ENCODE measurements around the gene C1QTNF12. TPM values are rescaled to one million over a fixed set of nuclear protein-coding genes. Genes with fewer than 3 reads are reported as not detected.

Gene C1QTNF12
- total RNA-seq, 4 donors from 2014 or later, result 0.33 to 0.52 TPM; not detected in 2

- 85% methylated on average over 7 of the region's 19 CpGs for WGBS
- H3K27ac ChIP-seq (replicated peaks in 1 of 4), result no peak overlapping the region
- TF ChIP-seq POLR2AphosphoS5 (IDR thresholded peaks at IDR 0.05) (no peak), CTCF (IDR thresholded peaks at IDR 0.05) (no peak), EP300 (IDR thresholded peaks at IDR 0.05) (no peak), POLR2A (IDR thresholded peaks at IDR 0.05; ENCODE audit: low read depth) (no peak)
- peaks cover 9 to 36% (median 14%) of the 10 kb centered on the region in 4 donors for H3K4me1 ChIP-seq
- no peaks in the 10 kb centered on the region for H3K9me3 ChIP-seq
- peaks cover 0 to 53% (median 9%) of the 10 kb centered on the region in 4 donors for H3K27me3 ChIP-seq
- H3K36me3 ChIP-seq, result peaks cover 0 to 38% (median 12%) of the 10 kb centered on the region in 4 donors
- no peak overlapping the region for H3K4me3 ChIP-seq
- DNase-seq (ENCODE audit: extremely low spot score), result no peak
- intact Hi-C loops (cut with DNase I), result no loop called here
Measured at GRCh38 chr1:1238702-1239178, 7.8 kb downstream of the C1QTNF12 start.

DNA sequence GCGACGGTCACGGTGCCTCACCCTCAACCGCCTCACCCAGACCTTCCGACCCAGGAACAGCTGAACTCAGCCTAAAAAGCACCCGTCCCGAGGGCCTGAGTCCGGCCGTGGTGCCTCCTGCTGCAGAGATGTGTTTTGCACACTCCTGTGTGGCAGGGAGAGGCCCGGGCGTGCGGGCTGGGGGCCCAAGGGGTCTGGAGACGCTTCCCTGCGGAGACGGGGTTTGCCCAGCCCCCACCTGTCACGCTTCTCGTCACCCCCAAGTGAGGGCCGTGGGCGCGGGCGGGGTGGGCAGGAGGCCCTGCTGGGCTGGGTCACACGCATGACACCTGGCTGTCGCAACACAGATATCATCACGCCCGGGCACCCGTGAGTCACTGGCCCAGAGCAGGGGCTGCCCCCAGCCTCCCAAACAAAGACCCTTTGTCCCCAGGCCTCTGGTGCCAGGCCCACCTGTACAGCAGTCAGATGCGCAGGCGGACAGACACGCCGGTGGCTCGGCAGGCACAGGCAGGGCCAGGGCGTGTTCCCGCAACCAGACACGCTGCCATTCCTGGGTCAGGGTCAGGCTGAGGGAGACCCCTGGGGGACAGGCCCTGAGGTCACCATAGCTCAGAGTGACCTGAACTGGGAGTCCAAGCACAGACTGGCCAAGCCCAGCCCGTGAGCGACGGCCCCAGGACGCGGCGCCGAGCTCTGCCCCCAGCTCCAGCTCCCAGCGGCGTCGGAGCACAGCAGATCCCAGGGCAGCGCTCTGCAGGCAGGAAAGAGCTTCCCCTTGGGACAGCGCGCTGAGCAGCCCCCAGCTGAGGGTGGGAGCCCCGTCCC is 8.4 kb downstream of the C1QTNF12 start:
- intact Hi-C loops (cut with DNase I), result no loop called here
- Histone ChIP-seq H3K9me3 (no peaks in the 10 kb centered on the region), H3K27ac (replicated peaks in 1 of 4) (no peak overlapping the region), H3K4me3 (no peak overlapping the region), H3K4me1 (peaks cover 11 to 41% (median 20%) of the 10 kb centered on the region in 4 donors), H3K36me3 (peaks cover 0 to 35% (median 12%) of the 10 kb centered on the region in 4 donors), H3K27me3 (peaks cover 0 to 53% (median 9%) of the 10 kb centered on the region in 4 donors)
- 65% methylated on average over 22 of the region's 48 CpGs for WGBS
- no peak for TF ChIP-seq EP300 (IDR thresholded peaks at IDR 0.05)
- no peak for TF ChIP-seq CTCF (IDR thresholded peaks at IDR 0.05)
- no peak for TF ChIP-seq POLR2AphosphoS5 (IDR thresholded peaks at IDR 0.05)
- TF ChIP-seq POLR2A (IDR thresholded peaks at IDR 0.05; ENCODE audit: low read depth), result no peak
- DNase-seq (ENCODE audit: extremely low spot score), result no peak

DNA sequence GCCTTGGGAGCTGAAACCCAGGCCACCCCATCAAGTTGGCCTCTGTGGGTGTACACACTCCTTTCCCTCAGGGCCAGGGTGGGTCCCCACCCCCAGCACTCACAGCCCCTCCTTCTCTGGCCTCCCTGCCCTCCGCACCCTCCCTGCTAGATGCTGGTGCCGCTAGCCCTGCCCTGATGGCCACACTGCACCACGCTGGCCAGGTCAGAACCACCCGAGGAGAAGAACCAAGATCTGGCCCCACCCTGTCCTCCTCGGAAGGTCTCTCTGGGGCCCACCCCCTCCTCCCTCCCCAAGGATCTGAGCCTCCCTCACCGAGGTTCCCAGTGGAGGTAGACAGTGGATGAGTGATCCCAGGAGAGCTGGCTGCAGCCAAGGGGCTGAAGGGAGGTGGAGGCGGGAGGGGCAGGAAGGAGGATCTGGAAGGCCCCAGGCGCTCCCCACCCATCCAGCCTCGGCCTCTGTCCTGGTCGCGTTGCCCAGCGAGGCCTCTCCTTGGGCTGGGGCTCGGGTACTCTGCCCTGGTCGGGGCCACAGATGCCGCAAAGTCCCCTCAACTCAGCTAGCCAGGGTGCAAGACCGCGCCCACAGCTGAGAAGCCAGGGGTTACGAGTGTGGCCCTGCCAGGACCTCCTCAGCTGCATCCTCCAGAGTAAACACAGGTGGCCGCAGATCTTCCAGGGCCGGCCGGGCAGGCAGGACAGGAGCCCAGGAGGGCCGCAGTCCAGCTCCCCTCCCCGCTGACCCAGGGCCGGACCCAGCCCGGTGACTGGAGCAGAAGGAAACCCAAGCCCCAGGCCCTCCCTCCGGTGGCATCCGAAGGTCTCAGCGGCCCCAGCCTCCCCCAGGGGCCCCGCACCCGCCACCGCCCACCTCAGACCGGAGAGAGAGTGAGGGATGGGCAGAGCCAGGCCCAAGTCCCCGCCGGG is 9.3 kb downstream of the C1QTNF12 start:
- TF ChIP-seq POLR2A (IDR thresholded peaks at IDR 0.05; ENCODE audit: low read depth) (no peak), CTCF (IDR thresholded peaks at IDR 0.05) (no peak), EP300 (IDR thresholded peaks at IDR 0.05) (no peak), POLR2AphosphoS5 (IDR thresholded peaks at IDR 0.05) (no peak)
- intact Hi-C loops (cut with DNase I), result no loop called here
- Histone ChIP-seq H3K27me3 (peaks cover 0 to 53% (median 9%) of the 10 kb centered on the region in 4 donors), H3K27ac (replicated peaks in 1 of 4) (no peak overlapping the region), H3K36me3 (peaks cover 0 to 26% (median 9%) of the 10 kb centered on the region in 4 donors), H3K4me1 (peaks cover 18 to 49% (median 27%) of the 10 kb centered on the region in 4 donors), H3K9me3 (no peaks in the 10 kb centered on the region), H3K4me3 (no peak overlapping the region)
- DNase-seq (ENCODE audit: extremely low spot score), result no peak
- WGBS, result 41% methylated on average over 23 of the region's 34 CpGs

- 87% methylated on average over 3 of the region's 22 CpGs for WGBS
- H3K4me1 ChIP-seq, result peaks cover 18 to 49% (median 27%) of the 10 kb centered on the region in 4 donors
- H3K27ac ChIP-seq (replicated peaks in 1 of 4), result no peak overlapping the region
- intact Hi-C loops (cut with DNase I), result no loop called here
- peaks cover 0 to 19% (median 8%) of the 10 kb centered on the region in 4 donors for H3K36me3 ChIP-seq
- TF ChIP-seq EP300 (IDR thresholded peaks at IDR 0.05), result no peak
- no peak for TF ChIP-seq POLR2AphosphoS5 (IDR thresholded peaks at IDR 0.05)
- TF ChIP-seq CTCF (IDR thresholded peaks at IDR 0.05), result no peak
- TF ChIP-seq POLR2A (IDR thresholded peaks at IDR 0.05; ENCODE audit: low read depth), result no peak
- peaks cover 0 to 44% (median 9%) of the 10 kb centered on the region in 4 donors for H3K27me3 ChIP-seq
- H3K4me3 ChIP-seq, result no peak overlapping the region
- DNase-seq (ENCODE audit: extremely low spot score), result no peak
- H3K9me3 ChIP-seq, result no peaks in the 10 kb centered on the region
Measured at GRCh38 chr1:1236176-1236763, 10.3 kb downstream of the C1QTNF12 start.
